Uterus (tissue), 4 donors: ENCODE results near the gene C12orf50. TPM values are rescaled to one million over a fixed set of nuclear protein-coding genes. Genes with fewer than 3 reads are reported as not detected.
"Not testable (repeated sequence)": the region's sequence is repeated elsewhere in the genome, so short reads cannot be mapped to it uniquely, and the experiment has no call there.

Experiments
- DNase-seq, 2 donors: peaks; one replicate each; pipeline ENCODE4 v3.0.0-alpha.2; 2019 to 2020
- H3K27ac ChIP-seq, 2 donors: fragments of 200-600 bp; sonication (generic); 1 replicate in 1 of 2; 2 replicates in 1 of 2; pipeline ENCODE4 v1.5.1; 2016 to 2018
- H3K27me3 ChIP-seq, 2 donors: fragments of 200-600 bp; sonication (generic); one replicate each; pipeline ENCODE4 v1.5.1; 2018 to 2019; ENCODE audit warnings: control low read depth in 1 of 2
- H3K36me3 ChIP-seq, 2 donors: fragments of 200-600 bp; sonication (generic); one replicate each; pipeline ENCODE4 v1.5.1; 2019; ENCODE audit warnings: control low read depth in 1 of 2
- H3K4me1 ChIP-seq, 2 donors: fragments of 200-600 bp; sonication (generic); one replicate each; pipeline ENCODE4 v1.5.1; 2018 to 2019; ENCODE audit warnings: control low read depth in 1 of 2
- H3K4me3 ChIP-seq, 2 donors: fragments of 200-600 bp; sonication (generic); 1 replicate in 1 of 2; 2 replicates in 1 of 2; pipeline ENCODE4 v1.5.1; 2018 to 2019; ENCODE audit warnings: mild to moderate bottlenecking in 1 of 2
- H3K9me3 ChIP-seq, 2 donors: fragments of 200-600 bp; sonication (generic); one replicate each; pipeline ENCODE4 v1.5.1; 2019; ENCODE audit warnings: control low read depth in 1 of 2
- CTCF ChIP-seq, 4 experiments: fragments of 200-600 bp in 2 of 4; fragments of 450-650 bp in 2 of 4; sonication (generic) in 2 of 4; IDR thresholded peaks; one replicate each; pipeline ENCODE4 v1.5.1; 2016 to 2019; ENCODE audit warnings: antibody characterized with exemption in 4 of 4, mild to moderate bottlenecking in 2 of 4, moderate library complexity in 1 of 4
- POLR2A ChIP-seq, 2 donors: fragments of 450-650 bp; IDR thresholded peaks; one replicate each; pipeline ENCODE4 v1.6.1; 2016; ENCODE audit warnings: antibody characterized with exemption in 2 of 2, mild to moderate bottlenecking in 1 of 2, moderate library complexity in 1 of 2
- intact Hi-C: fragments of 100-400 bp; cut with DNase I; formaldehyde crosslinking; loops from one replicate; pipeline ENCODE4 v1.15.1; 2023; ENCODE audit warnings: low total_unique reads
- total RNA-seq, 4 donors: library from RNA; depleted of rRNA in 3 of 4; stranded (reverse); fragments of >200 nt in 3 of 4; gene quantifications; one replicate each; pipeline versions ENCODE4 v1.1.0 to v1.2.4, GENCODE V29; 2014 to 2023
- donor health status: DM: yes; HTN: yes; CAD: no.

The C12orf50 gene
- total RNA-seq, 4 donors from 2014 or later, result 0.40 to 7.7 TPM; not detected in 2

- no peaks in the 10 kb centered on the region for H3K27me3 ChIP-seq
- H3K9me3 ChIP-seq, result no peaks in the 10 kb centered on the region
- TF ChIP-seq POLR2A (IDR thresholded peaks at IDR 0.05), result no peak
- no peak for DNase-seq
- H3K27ac ChIP-seq, result peak overlapping the region; percentile 73 to 83
- intact Hi-C loops, result no loop called here
- no peaks in the 10 kb centered on the region for H3K36me3 ChIP-seq
- peak overlapping the region; percentile 71 to 90 for H3K4me3 ChIP-seq
- H3K4me1 ChIP-seq, result no peaks in the 10 kb centered on the region
Observed at GRCh38 chr12:88036353-88036965, 7.3 kb upstream of the C12orf50 start.

GRCh38 chr12:88035907-88036289 lies 6.7 kb upstream of the C12orf50 start:
- no peak for TF ChIP-seq CTCF (IDR thresholded peaks at IDR 0.05)
- no peak for TF ChIP-seq POLR2A (IDR thresholded peaks at IDR 0.05)
- Histone ChIP-seq H3K4me3 (peak overlapping the region; percentile 71 to 90), H3K27ac (peak overlapping the region; percentile 73 to 83), H3K9me3 (no peaks in the 10 kb centered on the region), H3K4me1 (no peaks in the 10 kb centered on the region), H3K36me3 (no peaks in the 10 kb centered on the region), H3K27me3 (no peaks in the 10 kb centered on the region)
- intact Hi-C loops, result no loop called here
- no peak for DNase-seq

GRCh38 chr12:88035271-88035906 lies 6.2 kb upstream of the C12orf50 start:
- DNase-seq, result peak; percentile 87
- TF ChIP-seq CTCF (IDR thresholded peaks at IDR 0.05) (no peak), POLR2A (IDR thresholded peaks at IDR 0.05) (peak; percentile 83 to 92)
- intact Hi-C loops, result no loop called here
- no peaks in the 10 kb centered on the region for H3K36me3 ChIP-seq
- peak overlapping the region; percentile 71 to 90 for H3K4me3 ChIP-seq
- H3K4me1 ChIP-seq, result no peaks in the 10 kb centered on the region
- H3K27me3 ChIP-seq, result no peaks in the 10 kb centered on the region
- peak overlapping the region; percentile 73 to 83 for H3K27ac ChIP-seq
- no peaks in the 10 kb centered on the region for H3K9me3 ChIP-seq

- H3K27ac ChIP-seq, H3K4me1 ChIP-seq, H3K36me3 ChIP-seq, H3K9me3 ChIP-seq, intact Hi-C loops, DNase-seq, H3K4me3 ChIP-seq, H3K27me3 ChIP-seq: not testable (repeated sequence)
Observed at GRCh38 chr12:88031161-88031560, 2.0 kb upstream of the C12orf50 start.

- intact Hi-C loops, result no loop called here
- TF ChIP-seq CTCF (IDR thresholded peaks at IDR 0.05), result no peak
- TF ChIP-seq POLR2A (IDR thresholded peaks at IDR 0.05), result no peak
- DNase-seq, result no peak
Observed at GRCh38 chr12:88026196-88026595, 3.0 kb downstream of the C12orf50 start.

GRCh38 chr12:88017964-88018363 lies 11.2 kb downstream of the C12orf50 start:
- Histone ChIP-seq H3K27me3 (no peaks in the 10 kb centered on the region), H3K36me3 (no peaks in the 10 kb centered on the region), H3K4me1 (no peaks in the 10 kb centered on the region), H3K4me3 (no peak overlapping the region), H3K27ac (no peak overlapping the region), H3K9me3 (no peaks in the 10 kb centered on the region)
- intact Hi-C loops, result no loop called here
- no peak for TF ChIP-seq POLR2A (IDR thresholded peaks at IDR 0.05)
- no peak for TF ChIP-seq CTCF (IDR thresholded peaks at IDR 0.05)
- no peak for DNase-seq

More at GRCh38 chr12:88026196-88026595, 3.0 kb downstream of the C12orf50 start:
- no peaks in the 10 kb centered on the region for H3K9me3 ChIP-seq
- no peaks in the 10 kb centered on the region for H3K4me1 ChIP-seq
- no peak overlapping the region for H3K4me3 ChIP-seq
- H3K27me3 ChIP-seq, result no peaks in the 10 kb centered on the region
- H3K27ac ChIP-seq, result no peak overlapping the region
- H3K36me3 ChIP-seq, result no peaks in the 10 kb centered on the region
